ENCODE data around the gene RPS6KA5.

Gene RPS6KA5

DNA sequence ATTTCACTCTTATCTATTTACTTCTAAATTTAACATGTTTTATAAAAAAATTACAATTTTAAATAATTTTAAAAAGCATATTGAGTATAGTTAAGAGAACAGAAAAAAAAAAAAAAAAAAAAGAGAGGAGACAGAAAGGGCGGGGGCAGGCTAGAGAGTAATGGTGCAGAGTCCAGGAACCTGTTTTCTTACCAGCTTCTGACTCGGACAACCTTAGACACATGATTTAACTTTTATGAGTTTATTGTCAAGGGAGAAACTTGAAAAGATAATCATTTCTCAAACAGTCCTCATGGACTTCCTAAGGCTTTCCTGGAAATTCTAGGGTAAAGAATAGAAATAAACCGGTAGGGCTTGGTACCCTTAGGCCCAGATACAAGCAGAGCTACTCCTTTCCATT lies 84.3 kb downstream of the RPS6KA5 start:
- no peak overlapping the region for H3K4me3 ChIP-seq (ENCODE audit: insufficient read depth, low read depth, low read length)
- WGBS, 2 experiments: 93 to 99% methylated on average over 2 to 3 of the region's 3 CpGs
- no peak overlapping the region for H3K27ac ChIP-seq (ENCODE audit: insufficient read depth, low read depth, low read length, poor library complexity, severe bottlenecking)
- H3K36me3 ChIP-seq (ENCODE audit: control insufficient read depth, insufficient read depth, low read length): no peaks in the 10 kb centered on the region
- no peaks in the 10 kb centered on the region for H3K27me3 ChIP-seq (ENCODE audit: control insufficient read depth, insufficient read depth, low read length, poor library complexity, severe bottlenecking)
- no peaks in the 10 kb centered on the region for H3K9me3 ChIP-seq (ENCODE audit: control insufficient read depth, low read length)
- no peaks in the 10 kb centered on the region for H3K4me1 ChIP-seq (ENCODE audit: control insufficient read depth, insufficient read depth, low read length)

DNA sequence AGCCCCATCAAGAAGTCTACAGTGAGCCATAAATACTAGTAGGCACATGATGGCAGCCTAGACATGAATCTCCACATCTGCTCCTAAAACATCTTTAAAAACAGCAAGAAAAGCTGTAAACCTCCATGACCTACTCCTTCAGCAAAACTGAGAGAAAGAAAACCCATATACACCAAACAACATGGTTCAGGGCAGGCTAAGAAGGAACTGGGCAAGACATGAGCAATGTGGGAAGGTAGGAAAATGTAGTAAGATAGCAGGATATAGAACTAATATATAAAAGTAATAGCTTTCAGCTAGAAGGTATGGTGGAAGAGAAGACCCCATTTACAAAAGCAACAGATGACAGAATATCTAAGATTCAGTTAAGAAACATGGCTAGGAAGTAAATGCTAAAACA lies 88.8 kb downstream of the RPS6KA5 start:
- no peak overlapping the region for H3K4me3 ChIP-seq (ENCODE audit: insufficient read depth, low read depth, low read length)
- no peaks in the 10 kb centered on the region for H3K4me1 ChIP-seq (ENCODE audit: control insufficient read depth, insufficient read depth, low read length)

DNA sequence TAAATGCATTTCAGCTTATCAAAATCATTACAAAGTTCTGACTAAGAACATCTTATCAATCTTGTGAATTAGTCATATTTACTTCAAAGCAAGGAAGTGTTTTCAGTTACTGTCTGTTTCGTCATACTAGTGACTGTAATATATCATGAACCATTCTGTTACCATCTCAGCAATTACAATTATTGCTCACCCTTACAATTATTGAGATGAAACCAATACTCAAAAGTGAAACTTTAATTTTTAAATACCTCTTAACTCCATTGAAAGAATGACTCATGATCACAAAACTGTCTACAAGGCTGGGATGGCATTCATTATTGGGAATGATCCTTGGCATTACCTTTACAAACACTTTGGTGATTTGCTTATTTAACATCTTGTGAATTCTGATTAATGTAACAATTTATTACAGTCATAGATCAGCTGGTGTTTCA lies 90.3 kb downstream of the RPS6KA5 start:
- H3K27me3 ChIP-seq (ENCODE audit: control insufficient read depth, insufficient read depth, low read length, poor library complexity, severe bottlenecking): no peaks in the 10 kb centered on the region
- H3K27ac ChIP-seq (ENCODE audit: insufficient read depth, low read depth, low read length, poor library complexity, severe bottlenecking): no peak overlapping the region
- H3K9me3 ChIP-seq (ENCODE audit: control insufficient read depth, low read length): no peaks in the 10 kb centered on the region
- H3K36me3 ChIP-seq (ENCODE audit: control insufficient read depth, insufficient read depth, low read length): no peaks in the 10 kb centered on the region
- WGBS, 2 experiments: 96 to 100% methylated on average over 1 of the region's 1 CpG
- no peak overlapping the region for H3K4me3 ChIP-seq (ENCODE audit: insufficient read depth, low read depth, low read length)
- no peaks in the 10 kb centered on the region for H3K4me1 ChIP-seq (ENCODE audit: control insufficient read depth, insufficient read depth, low read length)

More for the DNA sequence above, 88.8 kb downstream of the RPS6KA5 start:
- no peaks in the 10 kb centered on the region for H3K36me3 ChIP-seq (ENCODE audit: control insufficient read depth, insufficient read depth, low read length)
- no peak overlapping the region for H3K27ac ChIP-seq (ENCODE audit: insufficient read depth, low read depth, low read length, poor library complexity, severe bottlenecking)
- H3K9me3 ChIP-seq (ENCODE audit: control insufficient read depth, low read length): no peaks in the 10 kb centered on the region
- no peaks in the 10 kb centered on the region for H3K27me3 ChIP-seq (ENCODE audit: control insufficient read depth, insufficient read depth, low read length, poor library complexity, severe bottlenecking)

DNA sequence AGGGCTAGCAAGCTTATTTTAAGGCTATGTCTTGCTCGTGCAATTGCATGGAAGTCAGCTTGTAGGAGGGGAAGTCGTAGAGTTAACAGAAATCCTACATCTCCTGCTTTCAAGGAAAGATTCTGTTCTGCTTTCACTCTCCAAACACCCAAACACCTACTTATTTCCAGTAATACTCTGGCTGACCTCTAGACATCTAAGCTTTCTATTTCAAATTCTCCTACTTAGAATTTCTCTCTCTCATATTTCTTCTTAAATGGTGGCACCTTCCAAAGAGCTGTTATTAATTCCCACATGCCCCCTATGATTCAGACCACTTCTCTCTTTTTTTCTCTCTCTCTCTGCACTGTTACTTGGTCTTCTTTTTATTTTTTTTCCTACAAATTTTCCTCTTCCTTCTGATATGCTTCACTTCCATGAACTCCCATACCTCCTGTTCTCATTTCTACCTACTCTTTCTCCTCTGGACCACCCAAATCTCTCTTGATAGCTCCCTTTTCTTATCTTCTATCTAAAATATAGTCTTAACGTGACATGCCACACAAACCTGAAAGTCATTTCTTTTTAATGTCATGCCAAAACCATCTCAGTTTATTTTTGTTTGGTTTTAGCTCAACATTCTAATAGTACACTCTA lies 90.8 kb downstream of the RPS6KA5 start:
- Histone ChIP-seq H3K36me3 (ENCODE audit: control insufficient read depth, insufficient read depth, low read length) (no peaks in the 10 kb centered on the region), H3K9me3 (ENCODE audit: control insufficient read depth, low read length) (no peaks in the 10 kb centered on the region), H3K4me3 (ENCODE audit: insufficient read depth, low read depth, low read length) (no peak overlapping the region), H3K27me3 (ENCODE audit: control insufficient read depth, insufficient read depth, low read length, poor library complexity, severe bottlenecking) (no peaks in the 10 kb centered on the region), H3K27ac (ENCODE audit: insufficient read depth, low read depth, low read length, poor library complexity, severe bottlenecking) (no peak overlapping the region), H3K4me1 (ENCODE audit: control insufficient read depth, insufficient read depth, low read length) (no peaks in the 10 kb centered on the region)
- 93% methylated on average over 3 of the region's 3 CpGs for WGBS, 2 experiments

DNA sequence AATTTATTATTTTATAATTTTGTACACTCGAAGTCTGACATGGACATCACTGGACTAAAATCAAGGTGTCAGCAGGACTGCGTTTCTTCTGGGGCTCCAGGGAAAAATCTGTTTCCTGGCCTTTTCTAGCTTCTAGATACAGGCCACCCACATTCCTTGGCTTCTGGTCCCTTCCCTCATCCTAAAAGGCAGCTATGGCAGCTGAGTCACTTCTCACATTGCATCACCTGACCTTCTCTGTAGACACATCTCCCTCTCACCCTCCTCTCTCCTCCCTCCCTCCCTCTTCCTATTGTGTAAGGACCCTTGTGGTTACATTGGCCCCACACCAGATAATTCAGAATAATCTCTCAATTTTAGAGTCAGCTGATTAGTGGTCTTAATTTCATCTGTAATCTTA lies 92.4 kb downstream of the RPS6KA5 start:
- 91 to 95% methylated on average over 2 of the region's 2 CpGs for WGBS, 2 experiments
- Histone ChIP-seq H3K9me3 (ENCODE audit: control insufficient read depth, low read length) (no peaks in the 10 kb centered on the region), H3K27ac (ENCODE audit: insufficient read depth, low read depth, low read length, poor library complexity, severe bottlenecking) (no peak overlapping the region), H3K4me1 (ENCODE audit: control insufficient read depth, insufficient read depth, low read length) (no peaks in the 10 kb centered on the region), H3K27me3 (ENCODE audit: control insufficient read depth, insufficient read depth, low read length, poor library complexity, severe bottlenecking) (no peaks in the 10 kb centered on the region), H3K36me3 (ENCODE audit: control insufficient read depth, insufficient read depth, low read length) (no peaks in the 10 kb centered on the region), H3K4me3 (ENCODE audit: insufficient read depth, low read depth, low read length) (no peak overlapping the region)

DNA sequence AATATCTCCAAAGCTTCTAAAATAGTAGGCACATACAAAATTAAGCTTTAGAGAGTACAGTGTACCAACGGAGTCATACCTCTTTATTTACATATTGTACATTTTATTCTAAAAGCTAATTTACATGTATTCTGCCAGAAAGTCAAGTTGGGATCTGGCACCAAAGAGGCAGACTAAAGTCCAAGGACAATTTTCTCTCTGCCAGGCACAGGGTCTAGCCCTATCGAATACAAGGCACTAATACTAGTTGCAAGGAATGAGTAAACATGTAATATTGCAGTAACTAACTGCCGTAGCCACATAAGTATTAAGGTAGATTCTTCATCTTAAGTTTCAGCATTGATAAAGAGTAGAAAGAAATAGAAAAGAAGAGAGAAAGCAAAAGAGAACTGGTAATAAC lies 93.9 kb downstream of the RPS6KA5 start:
- Histone ChIP-seq H3K27me3 (ENCODE audit: control insufficient read depth, insufficient read depth, low read length, poor library complexity, severe bottlenecking) (no peaks in the 10 kb centered on the region), H3K4me1 (ENCODE audit: control insufficient read depth, insufficient read depth, low read length) (no peaks in the 10 kb centered on the region), H3K36me3 (ENCODE audit: control insufficient read depth, insufficient read depth, low read length) (no peaks in the 10 kb centered on the region), H3K9me3 (ENCODE audit: control insufficient read depth, low read length) (no peaks in the 10 kb centered on the region), H3K4me3 (ENCODE audit: insufficient read depth, low read depth, low read length) (no peak overlapping the region), H3K27ac (ENCODE audit: insufficient read depth, low read depth, low read length, poor library complexity, severe bottlenecking) (no peak overlapping the region)
- WGBS, 2 experiments: 95 to 100% methylated on average over 3 of the region's 3 CpGs

DNA sequence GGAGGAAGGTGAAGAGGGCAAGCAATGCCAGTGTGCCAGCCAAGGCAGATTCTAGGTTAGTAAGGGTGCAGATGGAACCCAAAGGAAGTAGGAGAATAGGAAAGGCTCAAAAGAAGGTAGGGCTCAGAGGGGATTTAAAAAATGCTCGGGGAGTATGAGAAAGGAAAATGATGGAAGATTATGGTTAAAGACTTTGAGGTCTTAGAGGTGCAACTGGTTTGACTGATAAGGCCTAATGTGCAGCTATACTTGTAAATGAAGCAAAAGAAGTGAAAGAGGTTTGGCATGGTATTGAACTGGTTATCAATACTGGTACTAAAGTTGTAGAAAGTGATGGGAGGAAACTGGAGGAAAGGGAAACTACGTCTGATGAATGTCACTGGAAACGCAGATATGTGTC lies 94.7 kb downstream of the RPS6KA5 start:
- no peaks in the 10 kb centered on the region for H3K9me3 ChIP-seq (ENCODE audit: control insufficient read depth, low read length)
- no peak overlapping the region for H3K4me3 ChIP-seq (ENCODE audit: insufficient read depth, low read depth, low read length)
- no peak overlapping the region for H3K27ac ChIP-seq (ENCODE audit: insufficient read depth, low read depth, low read length, poor library complexity, severe bottlenecking)
- H3K4me1 ChIP-seq (ENCODE audit: control insufficient read depth, insufficient read depth, low read length): no peaks in the 10 kb centered on the region
- WGBS, 2 experiments: 95% methylated on average over 3 of the region's 3 CpGs
- H3K36me3 ChIP-seq (ENCODE audit: control insufficient read depth, insufficient read depth, low read length): no peaks in the 10 kb centered on the region
- no peaks in the 10 kb centered on the region for H3K27me3 ChIP-seq (ENCODE audit: control insufficient read depth, insufficient read depth, low read length, poor library complexity, severe bottlenecking)

DNA sequence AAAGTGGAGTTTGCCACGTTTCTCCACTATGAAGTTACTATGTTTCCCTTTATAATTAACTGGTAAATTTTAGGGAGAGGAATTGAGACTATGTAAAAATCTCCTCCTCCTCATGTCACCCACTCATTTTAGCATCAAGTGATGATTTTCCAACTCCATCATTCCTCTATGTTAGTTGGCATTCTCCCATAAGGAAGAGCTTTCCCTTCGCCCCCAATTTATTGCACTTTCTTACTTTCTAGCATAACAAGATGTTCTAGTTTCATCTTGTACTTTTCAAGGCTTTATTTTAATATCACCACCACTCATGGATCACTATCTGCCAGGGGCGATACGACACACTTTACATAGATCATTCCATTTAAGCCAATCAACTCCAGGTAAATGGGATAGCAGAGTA lies 97.1 kb downstream of the RPS6KA5 start:
- Histone ChIP-seq H3K9me3 (ENCODE audit: control insufficient read depth, low read length) (no peaks in the 10 kb centered on the region), H3K4me3 (ENCODE audit: insufficient read depth, low read depth, low read length) (no peak overlapping the region), H3K27me3 (ENCODE audit: control insufficient read depth, insufficient read depth, low read length, poor library complexity, severe bottlenecking) (no peaks in the 10 kb centered on the region), H3K27ac (ENCODE audit: insufficient read depth, low read depth, low read length, poor library complexity, severe bottlenecking) (no peak overlapping the region), H3K4me1 (ENCODE audit: control insufficient read depth, insufficient read depth, low read length) (no peaks in the 10 kb centered on the region), H3K36me3 (ENCODE audit: control insufficient read depth, insufficient read depth, low read length) (no peaks in the 10 kb centered on the region)
- 88 to 99% methylated on average over 3 to 4 of the region's 4 CpGs for WGBS, 2 experiments

DNA sequence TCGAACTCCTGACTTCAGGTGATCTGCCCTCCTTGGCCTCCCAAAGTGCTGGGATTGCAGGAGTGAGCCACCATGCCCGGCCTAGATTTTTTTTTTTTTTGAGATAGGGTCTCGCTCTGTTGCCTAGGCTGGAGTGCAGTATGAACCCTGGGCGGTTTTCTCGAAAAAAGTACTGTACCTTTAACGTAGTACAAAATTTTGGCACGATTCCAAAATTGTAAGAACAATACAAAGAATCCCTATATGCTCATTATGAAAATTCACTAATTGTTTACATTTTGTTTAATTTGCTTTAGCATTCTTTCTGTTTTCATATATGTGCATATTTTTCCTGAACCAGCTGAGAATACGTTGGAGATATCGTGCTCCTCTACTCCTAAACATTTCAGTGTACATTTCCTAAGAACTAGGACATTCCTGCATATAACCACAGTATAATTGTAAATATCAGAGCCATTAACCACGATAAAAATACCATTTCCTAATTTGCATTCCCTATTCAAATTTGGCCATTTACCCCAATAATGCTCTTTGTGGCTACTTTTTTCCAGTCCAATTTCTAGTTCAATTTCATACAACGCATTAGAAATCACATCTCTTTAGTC lies 97.8 kb downstream of the RPS6KA5 start:
- Histone ChIP-seq H3K9me3 (ENCODE audit: control insufficient read depth, low read length) (no peaks in the 10 kb centered on the region), H3K4me1 (ENCODE audit: control insufficient read depth, insufficient read depth, low read length) (no peaks in the 10 kb centered on the region), H3K27me3 (ENCODE audit: control insufficient read depth, insufficient read depth, low read length, poor library complexity, severe bottlenecking) (no peaks in the 10 kb centered on the region), H3K36me3 (ENCODE audit: control insufficient read depth, insufficient read depth, low read length) (no peaks in the 10 kb centered on the region), H3K27ac (ENCODE audit: insufficient read depth, low read depth, low read length, poor library complexity, severe bottlenecking) (no peak overlapping the region), H3K4me3 (ENCODE audit: insufficient read depth, low read depth, low read length) (no peak overlapping the region)
- WGBS, 2 experiments: 95 to 96% methylated on average over 11 of the region's 11 CpGs

DNA sequence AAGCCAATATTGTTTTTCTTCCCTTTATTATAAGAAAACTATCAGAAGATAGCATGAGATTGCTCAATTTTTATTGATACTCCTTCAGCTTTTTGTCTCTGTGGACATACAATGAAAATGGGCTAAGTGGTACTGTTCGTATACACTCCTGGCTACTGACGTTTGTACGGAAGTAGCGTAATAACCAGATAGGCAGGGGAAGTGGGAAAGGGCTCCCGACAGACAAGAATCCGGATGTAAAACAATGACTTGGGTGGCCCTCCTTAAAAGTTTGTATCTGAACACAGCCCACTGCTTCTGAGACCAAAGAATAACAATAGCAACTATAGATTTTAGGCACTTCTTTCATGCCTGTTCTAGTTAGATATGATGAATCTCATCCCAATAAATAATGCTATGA lies 99.6 kb downstream of the RPS6KA5 start:
- Histone ChIP-seq H3K9me3 (ENCODE audit: control insufficient read depth, low read length) (no peaks in the 10 kb centered on the region), H3K27ac (ENCODE audit: insufficient read depth, low read depth, low read length, poor library complexity, severe bottlenecking) (no peak overlapping the region), H3K36me3 (ENCODE audit: control insufficient read depth, insufficient read depth, low read length) (no peaks in the 10 kb centered on the region), H3K27me3 (ENCODE audit: control insufficient read depth, insufficient read depth, low read length, poor library complexity, severe bottlenecking) (no peaks in the 10 kb centered on the region), H3K4me1 (ENCODE audit: control insufficient read depth, insufficient read depth, low read length) (no peaks in the 10 kb centered on the region), H3K4me3 (ENCODE audit: insufficient read depth, low read depth, low read length) (no peak overlapping the region)
- WGBS, 2 experiments: 95 to 97% methylated on average over 6 of the region's 6 CpGs
